Left cardiac atrium (tissue), 4 donors: ENCODE measurements around the gene ABHD4. TPM values are rescaled to one million over a fixed set of nuclear protein-coding genes. Genes with fewer than 3 reads are reported as not detected.
"Not testable (repeated sequence)": the region's sequence is repeated elsewhere in the genome, so short reads cannot be mapped to it uniquely, and the experiment has no call there.

Experiments used
- ATAC-seq, 2 donors: fragments of 200-7000 bp; cut with Tn5 transposase; one replicate each; pipeline ENCODE4 v1.9.1; 2020; ENCODE audit warnings: mild to moderate bottlenecking in 2 of 2, moderate library complexity in 2 of 2
- DNase-seq: peaks from one replicate; pipeline ENCODE4 v3.0.0-alpha.2; 2020
- intact Hi-C, 2 donors: fragments of 100-400 bp; cut with DNase I; formaldehyde crosslinking; loops; one replicate each; pipeline versions ENCODE4 v1.14.1 to v1.15.1; 2022 to 2023
- total RNA-seq, 2 donors: library from RNA; stranded (reverse); fragmentation: NEBNext Ultra II Directional; extraction: Animal tissue kit (Norgen Biotek cat#: 25700); gene quantifications; one replicate each; pipeline ENCODE4 v1.2.1, GENCODE V29; 2021
- donor health status: DM: no; HTN: yes; CAD: no.
- donor health status: DM: no; HTN: yes; CAD: no; lungs with severe emphysema.
- donor health status: DM: yes; HTN: yes; CAD: no.
- donor health status: Dilated cardiomyopathy.

Gene ABHD4
- total RNA-seq, 2 donors from 2014 or later: 19.8 to 20.1 TPM

- ATAC-seq (no peak), DNase-seq (no peak)
- intact Hi-C loops: loop anchor here (5.0 to 10.0 kb wide), 3 partner anchors 166 to 296 kb away; partner anchors contain the start of gene SLC7A7 (in 2 of the 2)
Measured at GRCh38 chr14:22558221-22558913, 39.7 kb upstream of the ABHD4 start.

- no peak for ATAC-seq
- DNase-seq: no peak
- intact Hi-C loops: loop anchor here (5.0 to 10.0 kb wide), 3 partner anchors 167 to 296 kb away; partner anchors contain the start of gene SLC7A7 (in 2 of the 2)
Measured at GRCh38 chr14:22559041-22559440, 39.1 kb upstream of the ABHD4 start.

- no peak for ATAC-seq
- DNase-seq: no peak
- intact Hi-C loops: no loop called here
Measured at GRCh38 chr14:22560662-22561365, 37.3 kb upstream of the ABHD4 start.

- DNase-seq (no peak), ATAC-seq (no peak)
- intact Hi-C loops: no loop called here
Measured at GRCh38 chr14:22561366-22561660, 36.8 kb upstream of the ABHD4 start.

- ATAC-seq: peak; percentile 9 to 24
- intact Hi-C loops: no loop called here
Measured at GRCh38 chr14:22561661-22562579, 36.2 kb upstream of the ABHD4 start.

GRCh38 chr14:22563987-22564386 lies 34.1 kb upstream of the ABHD4 start:
- no peak for ATAC-seq
- intact Hi-C loops: no loop called here
- no peak for DNase-seq

More at GRCh38 chr14:22561661-22562579, 36.2 kb upstream of the ABHD4 start:
- no peak for DNase-seq

GRCh38 chr14:22564463-22564862 lies 33.6 kb upstream of the ABHD4 start:
- DNase-seq: no peak
- intact Hi-C loops: no loop called here
- no peak for ATAC-seq

GRCh38 chr14:22565391-22565945 lies 32.6 kb upstream of the ABHD4 start:
- intact Hi-C loops: loop anchor here in 1 of 2 donors (5.0 kb wide), 1 partner anchor 77 kb away; the partner anchor contains the start of gene OR6J1
- no peak for DNase-seq
- no peak for ATAC-seq

- DNase-seq, ATAC-seq: not testable (repeated sequence)
- intact Hi-C loops: loop anchor here in 1 of 2 donors (5.0 kb wide), 1 partner anchor 76 kb away; the partner anchor contains the start of gene OR6J1
Measured at GRCh38 chr14:22566266-22566665, 31.8 kb upstream of the ABHD4 start.

- no peak for DNase-seq
- ATAC-seq: no peak
- intact Hi-C loops: loop anchor here in 1 of 2 donors (5.0 kb wide), 1 partner anchor 75 kb away; the partner anchor contains the start of gene OR6J1
Measured at GRCh38 chr14:22566845-22567244, 31.3 kb upstream of the ABHD4 start.

GRCh38 chr14:22567437-22567836 lies 30.7 kb upstream of the ABHD4 start:
- intact Hi-C loops: loop anchor here in 1 of 2 donors (5.0 kb wide), 1 partner anchor 75 kb away; the partner anchor contains the start of gene OR6J1
- ATAC-seq: no peak
- no peak for DNase-seq

GRCh38 chr14:22569106-22569736 lies 28.9 kb upstream of the ABHD4 start:
- no peak for ATAC-seq
- intact Hi-C loops: loop anchor here in 1 of 2 donors (5.0 kb wide), 1 partner anchor 73 kb away; the partner anchor contains the start of gene OR6J1
- DNase-seq: no peak

GRCh38 chr14:22569737-22570131 lies 28.4 kb upstream of the ABHD4 start:
- intact Hi-C loops: loop anchor here (2.0 to 5.0 kb wide), 3 partner anchors 73 to 248 kb away; partner anchors contain the start of genes OR6J1 (in 1 of the 2) and SLC7A7 (in 1 of the 2)
- no peak for ATAC-seq

GRCh38 chr14:22570132-22570949 lies 27.8 kb upstream of the ABHD4 start:
- ATAC-seq: peak; percentile 69 to 80
- DNase-seq: peak; percentile 69
- intact Hi-C loops: loop anchor here in 1 of 2 donors (2.0 to 5.0 kb wide), 2 partner anchors 82 to 247 kb away; partner anchors contain the start of gene SLC7A7

More at GRCh38 chr14:22569737-22570131, 28.4 kb upstream of the ABHD4 start:
- no peak for DNase-seq

- intact Hi-C loops: loop anchor here in 1 of 2 donors (5.0 kb wide), 1 partner anchor 245 kb away; the partner anchor contains the start of gene SLC7A7
- ATAC-seq: no peak
- DNase-seq: no peak
Measured at GRCh38 chr14:22572562-22573058, 25.5 kb upstream of the ABHD4 start.

- no peak for ATAC-seq
- DNase-seq: no peak
- intact Hi-C loops: loop anchor here in 1 of 2 donors (5.0 kb wide), 1 partner anchor 243 kb away; the partner anchor contains the start of gene SLC7A7
Measured at GRCh38 chr14:22573804-22574203, 24.3 kb upstream of the ABHD4 start.

GRCh38 chr14:22577334-22577908 lies 20.7 kb upstream of the ABHD4 start:
- intact Hi-C loops: no loop called here
- DNase-seq (no peak), ATAC-seq (no peak)
